ENCODE results near the gene PCBP2.

DNA sequence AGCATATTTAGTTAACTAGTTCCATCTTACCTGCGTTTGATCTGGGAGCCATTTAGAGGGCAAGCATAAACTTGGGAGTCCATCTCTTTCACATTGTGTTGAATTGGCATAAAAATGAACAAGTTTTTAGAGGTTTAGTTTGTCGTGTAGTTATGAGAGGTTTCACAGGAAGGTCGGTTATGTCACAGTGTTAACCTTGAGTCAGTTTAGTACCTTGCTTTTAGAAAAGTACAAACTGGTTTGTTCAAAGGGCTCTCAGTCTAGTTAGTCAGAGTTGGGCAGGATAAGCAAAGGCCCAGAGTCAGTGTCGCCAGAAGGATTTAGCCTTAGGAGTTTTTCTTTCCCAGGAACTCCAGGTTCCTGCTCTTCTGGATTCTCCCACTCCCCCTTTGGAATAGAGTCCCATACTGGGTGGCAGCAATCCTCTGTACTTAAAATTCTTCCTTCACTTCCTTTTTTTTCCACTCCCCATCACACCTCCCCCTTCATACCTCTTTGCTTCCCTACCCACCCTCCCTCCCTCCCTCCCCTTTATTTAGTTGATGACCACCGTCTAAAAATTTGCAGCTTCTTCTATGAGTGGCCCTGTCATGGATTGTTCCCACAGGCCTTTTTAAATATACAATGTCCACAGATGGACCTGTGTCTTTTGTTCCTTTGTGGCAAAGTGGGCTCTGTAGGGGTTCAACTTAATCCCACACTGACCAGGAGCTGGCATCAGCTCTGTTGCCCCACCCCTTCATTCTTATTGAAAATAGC, 12.1 kb downstream of the PCBP2 start:
- no peak for TF ChIP-seq POLR2AphosphoS5 (IDR thresholded peaks at IDR 0.05; ENCODE audit: insufficient read depth in 1 of 2, low read depth in 1 of 2)
- TF ChIP-seq, protein P1, sequence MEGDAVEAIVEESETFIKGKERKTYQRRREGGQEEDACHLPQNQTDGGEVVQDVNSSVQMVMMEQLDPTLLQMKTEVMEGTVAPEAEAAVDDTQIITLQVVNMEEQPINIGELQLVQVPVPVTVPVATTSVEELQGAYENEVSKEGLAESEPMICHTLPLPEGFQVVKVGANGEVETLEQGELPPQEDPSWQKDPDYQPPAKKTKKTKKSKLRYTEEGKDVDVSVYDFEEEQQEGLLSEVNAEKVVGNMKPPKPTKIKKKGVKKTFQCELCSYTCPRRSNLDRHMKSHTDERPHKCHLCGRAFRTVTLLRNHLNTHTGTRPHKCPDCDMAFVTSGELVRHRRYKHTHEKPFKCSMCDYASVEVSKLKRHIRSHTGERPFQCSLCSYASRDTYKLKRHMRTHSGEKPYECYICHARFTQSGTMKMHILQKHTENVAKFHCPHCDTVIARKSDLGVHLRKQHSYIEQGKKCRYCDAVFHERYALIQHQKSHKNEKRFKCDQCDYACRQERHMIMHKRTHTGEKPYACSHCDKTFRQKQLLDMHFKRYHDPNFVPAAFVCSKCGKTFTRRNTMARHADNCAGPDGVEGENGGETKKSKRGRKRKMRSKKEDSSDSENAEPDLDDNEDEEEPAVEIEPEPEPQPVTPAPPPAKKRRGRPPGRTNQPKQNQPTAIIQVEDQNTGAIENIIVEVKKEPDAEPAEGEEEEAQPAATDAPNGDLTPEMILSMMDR (IDR thresholded peaks at IDR 0.05), result no peak
